PC-9 (cell line): Measurements from ENCODE around the gene KIF6. TPM values are rescaled to one million over a fixed set of nuclear protein-coding genes. Genes with fewer than 3 reads are reported as not detected.

Experiments
- BruUV-seq: library from RNA; stranded (reverse); fragments of 400-500 nt; replicated peaks from 2 replicates; lab custom pipeline; 2021; lab: Mats Ljungman, UMichigan
- CTCF ChIA-PET: fragments of 300-600 bp; sonication (Branson Sonifier 250); formaldehyde crosslinking; loops from one replicate; lab custom pipeline; 2022; ENCODE audit warnings: antibody characterized with exemption; lab: Charles Lee
- POLR2A ChIA-PET: fragments of 300-600 bp; sonication (Branson Sonifier 250); formaldehyde crosslinking; loops from one replicate; lab custom pipeline; 2022; ENCODE audit warnings: antibody characterized with exemption; ENCODE audit not compliant: unreplicated experiment; lab: Charles Lee
- DNase-seq, 2 experiments: peaks; one replicate each; pipeline versions ENCODE4 v3.0.0 to v3.0.0-alpha.2; 2015 to 2022; ENCODE audit warnings: mixed read lengths in 1 of 2
- H2AFZ ChIP-seq: fragments of 200-600 bp; sonication (generic); 2 replicates; pipeline ENCODE4 v1.8.1; 2017; ENCODE audit warnings: antibody characterized with exemption
- H3F3A ChIP-seq: fragments of 200-600 bp; sonication (generic); 2 replicates; pipeline ENCODE4 v1.8.1; 2017; ENCODE audit warnings: antibody characterized with exemption, mild to moderate bottlenecking, low read depth; ENCODE audit not compliant: insufficient read depth
- H3K27ac ChIP-seq: fragments of 200-600 bp; sonication (generic); 2 replicates; pipeline ENCODE4 v1.6.1; 2016; ENCODE audit warnings: mixed run types
- H3K27me3 ChIP-seq: fragments of 200-600 bp; sonication (generic); 2 replicates; pipeline ENCODE4 v1.6.1; 2016; ENCODE audit warnings: low read depth, mixed run types; ENCODE audit not compliant: insufficient read depth
- H3K36me3 ChIP-seq: fragments of 200-600 bp; sonication (generic); 2 replicates; pipeline ENCODE4 v1.6.1; 2016; ENCODE audit warnings: low read depth, mixed run types
- H3K4me1 ChIP-seq: fragments of 200-600 bp; sonication (generic); replicated peaks from 2 replicates; pipeline ENCODE4 v1.6.1; 2016; ENCODE audit warnings: mixed run types; ENCODE audit not compliant: insufficient read depth
- H3K4me2 ChIP-seq: fragments of 200-600 bp; sonication (generic); 2 replicates; pipeline ENCODE4 v1.6.1; 2017; ENCODE audit warnings: mixed run types
- H3K4me3 ChIP-seq: fragments of 200-600 bp; sonication (generic); 2 replicates; pipeline ENCODE4 v1.6.1; 2016; ENCODE audit warnings: mixed run types
- H3K79me2 ChIP-seq: fragments of 200-600 bp; sonication (generic); 2 replicates; pipeline ENCODE4 v1.6.1; 2017; ENCODE audit warnings: low read depth, mixed run types
- H3K9me2 ChIP-seq: fragments of 200-600 bp; sonication (generic); 2 replicates; pipeline ENCODE4 v1.8.1; 2017; ENCODE audit warnings: mild to moderate bottlenecking; ENCODE audit not compliant: insufficient read depth
- H3K9me3 ChIP-seq: fragments of 200-600 bp; sonication (generic); 2 replicates; pipeline ENCODE4 v1.8.1; 2016; ENCODE audit warnings: low read depth; ENCODE audit not compliant: insufficient read depth
- H4K20me1 ChIP-seq: fragments of 200-600 bp; sonication (generic); 2 replicates; pipeline ENCODE4 v1.8.1; 2017; ENCODE audit not compliant: insufficient read depth
- CTCF ChIP-seq: fragments of 200-600 bp; sonication (generic); conservative IDR thresholded peaks from 2 replicates; pipeline ENCODE4 v1.6.1; 2017; ENCODE audit warnings: mixed run types, antibody characterized with exemption, mild to moderate bottlenecking, moderate library complexity
- EZH2 ChIP-seq: fragments of 200-600 bp; sonication (generic); IDR thresholded peaks from 2 replicates; pipeline ENCODE4 v1.8.0; 2017; ENCODE audit warnings: antibody characterized with exemption, low read depth
- intact Hi-C: fragments of 100-400 bp; cut with micrococcal nuclease; formaldehyde crosslinking; loops from one replicate; pipeline ENCODE4 v1.10.0; 2022; ENCODE audit not compliant: unreplicated experiment
- total RNA-seq: library from RNA; stranded (reverse); gene quantifications from 2 replicates; pipeline ENCODE4 v1.2.3, GENCODE V29; 2021

Gene KIF6
- total RNA-seq, 1 experiment from 2014 or later: not detected

- CTCF ChIA-PET: no interaction called here
Observed at GRCh38 chr6:39466631-39467030, 258.6 kb downstream of the KIF6 start.

GRCh38 chr6:39465539-39465938 lies 259.7 kb downstream of the KIF6 start:
- Histone ChIP-seq H3K9me3 (0 out of 2 replicates have a peak, but pooled peaks cover 5% of the 10 kb centered on the region), H3K36me3 (no peaks in the 10 kb centered on the region), H3K4me1 (no peaks in the 10 kb centered on the region), H2AFZ (no peak overlapping the region), H3K4me3 (no peak overlapping the region), H3K9me2 (no peaks in the 10 kb centered on the region), H4K20me1 (no peaks in the 10 kb centered on the region), H3K27me3 (peaks cover 18% of the 10 kb centered on the region), H3F3A (no peaks in the 10 kb centered on the region), H3K4me2 (no peak overlapping the region), H3K27ac (no peak overlapping the region), H3K79me2 (no peaks in the 10 kb centered on the region)
- no peak for TF ChIP-seq CTCF
- TF ChIP-seq EZH2: no peak
- intact Hi-C loops: no loop called here
- ChIA-PET POLR2A (no interaction called here), CTCF (no interaction called here)
- DNase-seq: no peak
- BruUV-seq: no TSS peak

More at GRCh38 chr6:39466631-39467030, 258.6 kb downstream of the KIF6 start:
- no peaks in the 10 kb centered on the region for H3K9me3 ChIP-seq
- H4K20me1 ChIP-seq: no peaks in the 10 kb centered on the region
- no peaks in the 10 kb centered on the region for H3K4me1 ChIP-seq
- no peak overlapping the region for H3K4me3 ChIP-seq
- no peaks in the 10 kb centered on the region for H3K9me2 ChIP-seq
- no peaks in the 10 kb centered on the region for H3K36me3 ChIP-seq
- no peaks in the 10 kb centered on the region for H3K79me2 ChIP-seq
- no peak overlapping the region for H3K4me2 ChIP-seq
- no peaks in the 10 kb centered on the region for H3F3A ChIP-seq
- DNase-seq: no peak
- TF ChIP-seq EZH2 (no peak), CTCF (no peak)
- H2AFZ ChIP-seq: no peak overlapping the region
- intact Hi-C loops: no loop called here
- H3K27ac ChIP-seq: no peak overlapping the region
- H3K27me3 ChIP-seq: peaks cover 18% of the 10 kb centered on the region
- BruUV-seq: no TSS peak
- POLR2A ChIA-PET: no interaction called here

GRCh38 chr6:39464067-39464466 lies 261.1 kb downstream of the KIF6 start:
- Histone ChIP-seq H3K27me3 (peaks cover 18% of the 10 kb centered on the region), H3F3A (no peaks in the 10 kb centered on the region), H3K4me2 (no peak overlapping the region), H3K36me3 (no peaks in the 10 kb centered on the region), H3K9me2 (no peaks in the 10 kb centered on the region), H2AFZ (no peak overlapping the region), H4K20me1 (no peaks in the 10 kb centered on the region), H3K4me3 (no peak overlapping the region), H3K27ac (no peak overlapping the region), H3K79me2 (no peaks in the 10 kb centered on the region), H3K9me3 (0 out of 2 replicates have a peak, but pooled peaks cover 5% of the 10 kb centered on the region), H3K4me1 (no peaks in the 10 kb centered on the region)
- intact Hi-C loops: no loop called here
- no peak for DNase-seq
- no TSS peak for BruUV-seq
- CTCF ChIA-PET: no interaction called here
- TF ChIP-seq EZH2: no peak
- no peak for TF ChIP-seq CTCF
- POLR2A ChIA-PET: no interaction called here
